PC-3 (cell line): ENCODE data around the gene NACC2. TPM values are rescaled to one million over a fixed set of nuclear protein-coding genes. Genes with fewer than 3 reads are reported as not detected.

Experiments
- ATAC-seq: fragments of 200-7000 bp; cut with Tn5 transposase; 2 replicates; pipeline ENCODE4 v1.9.1; 2020; ENCODE audit warnings: mild to moderate bottlenecking, moderate library complexity
- BruUV-seq: library from RNA; stranded (reverse); fragments of 400-500 nt; replicated peaks from 2 replicates; lab custom pipeline; 2021; lab: Mats Ljungman, UMichigan
- CTCF ChIA-PET: fragments of 300-600 bp; sonication (Branson Sonifier 250); formaldehyde crosslinking; loops from one replicate; lab custom pipeline; 2022; ENCODE audit warnings: antibody characterized with exemption; lab: Charles Lee
- POLR2A ChIA-PET: fragments of 300-600 bp; sonication (Branson Sonifier 250); formaldehyde crosslinking; loops from one replicate; lab custom pipeline; 2022; ENCODE audit warnings: antibody characterized with exemption; ENCODE audit not compliant: unreplicated experiment; lab: Charles Lee
- DNase-seq: peaks from one replicate; pipeline ENCODE4 v3.0.0-alpha.2; 2015
- H2AFZ ChIP-seq: fragments of 300-600 bp; sonication (generic); 2 replicates; pipeline ENCODE4 v1.6.0; 2016; ENCODE audit warnings: antibody characterized with exemption, low read length
- H3F3A ChIP-seq: fragments of 300-600 bp; sonication (generic); one replicate; pipeline ENCODE4 v1.6.0; 2017; ENCODE audit warnings: antibody characterized with exemption, low read length, control low read depth, mild to moderate bottlenecking; ENCODE audit not compliant: unreplicated experiment
- H3K27ac ChIP-seq: fragments of 300-600 bp; sonication (generic); 2 replicates; pipeline ENCODE4 v1.5.1; 2016; ENCODE audit warnings: mild to moderate bottlenecking, low read length
- H3K27me3 ChIP-seq: fragments of 300-600 bp; sonication (generic); 2 replicates; pipeline ENCODE4 v1.6.1; 2016; ENCODE audit warnings: low read length, mixed read lengths
- H3K36me3 ChIP-seq: fragments of 300-600 bp; sonication (generic); 2 replicates; pipeline ENCODE4 v1.6.1; 2016; ENCODE audit warnings: low read depth, mixed run types, low read length, mixed read lengths
- H3K4me1 ChIP-seq: fragments of 300-600 bp; sonication (generic); 2 replicates; pipeline ENCODE4 v1.5.1; 2016; ENCODE audit warnings: low read length; ENCODE audit not compliant: insufficient read depth
- H3K4me2 ChIP-seq: fragments of 300-600 bp; sonication (generic); 2 replicates; pipeline ENCODE4 v1.6.0; 2016; ENCODE audit warnings: low read length
- H3K4me3 ChIP-seq: fragments of 300-600 bp; sonication (generic); 2 replicates; pipeline ENCODE4 v1.5.1; 2016; ENCODE audit warnings: mild to moderate bottlenecking, low read length, mixed read lengths
- H3K79me2 ChIP-seq: fragments of 300-600 bp; sonication (generic); 2 replicates; pipeline ENCODE4 v1.6.1; 2017; ENCODE audit warnings: low read length, mixed read lengths
- H3K9ac ChIP-seq: fragments of 300-600 bp; sonication (generic); 2 replicates; pipeline ENCODE4 v1.6.0; 2016; ENCODE audit warnings: mild to moderate bottlenecking, low read length
- H3K9me2 ChIP-seq: fragments of 300-600 bp; sonication (generic); replicated peaks from 2 replicates; pipeline ENCODE4 v1.6.1; 2016; ENCODE audit warnings: mixed run types, low read length, mixed read lengths
- H3K9me3 ChIP-seq: fragments of 300-600 bp; sonication (generic); 2 replicates; pipeline ENCODE4 v1.6.1; 2016; ENCODE audit warnings: low read length, mixed read lengths
- H4K20me1 ChIP-seq: fragments of 300-600 bp; sonication (generic); 2 replicates; pipeline ENCODE4 v1.6.1; 2016; ENCODE audit warnings: low read length, mixed read lengths
- EZH2 ChIP-seq: fragments of 300-600 bp; sonication (generic); IDR thresholded peaks from one replicate; pipeline ENCODE4 v1.6.1; 2017; ENCODE audit warnings: antibody characterized with exemption, mild to moderate bottlenecking, low read length; ENCODE audit not compliant: unreplicated experiment
- EZH2phosphoT487 ChIP-seq: fragments of 300-600 bp; sonication (generic); IDR thresholded peaks from 2 replicates; pipeline ENCODE4 v1.6.1; 2018; ENCODE audit warnings: mild to moderate bottlenecking, antibody characterized with exemption, low read length, borderline replicate concordance
- intact Hi-C: fragments of 100-400 bp; cut with micrococcal nuclease; formaldehyde crosslinking; loops from 2 replicates; pipeline ENCODE4 v1.9.0; 2023
- total RNA-seq: library from RNA; depleted of rRNA; stranded (reverse); fragments of >200 nt; gene quantifications from 2 replicates; pipeline ENCODE4 v1.2.3, GENCODE V29; 2014
- TF ChIP-seq, protein P1 (sequence below): fragments of 300-600 bp; sonication (generic); conservative IDR thresholded peaks from 2 replicates; pipeline ENCODE4 v1.5.1; 2017; ENCODE audit warnings: antibody characterized with exemption, low read depth, mild to moderate bottlenecking, low read length

The NACC2 gene
- total RNA-seq, 1 experiment from 2014 or later, result 12.3 TPM

- H3K9me2 ChIP-seq, result no peaks in the 10 kb centered on the region
- H4K20me1 ChIP-seq, result no peaks in the 10 kb centered on the region
- ChIA-PET CTCF (no interaction called here), POLR2A (no interaction called here)
- H3K4me2 ChIP-seq, result no peak overlapping the region
- intact Hi-C loops, result loop anchor here (5.0 kb wide), 1 partner anchor 146 kb away; no protein-coding TSS in a partner anchor
- H2AFZ ChIP-seq, result no peak overlapping the region
- DNase-seq (no peak), ATAC-seq (no peak)
- no peaks in the 10 kb centered on the region for H3K4me1 ChIP-seq
- no peak overlapping the region for H3K9ac ChIP-seq
- no peak overlapping the region for H3K4me3 ChIP-seq
- H3K79me2 ChIP-seq, result no peaks in the 10 kb centered on the region
- H3K36me3 ChIP-seq, result no peaks in the 10 kb centered on the region
- no peaks in the 10 kb centered on the region; the same call in 1 of the 2 replicates for H3K27me3 ChIP-seq
- TF ChIP-seq, protein P1, sequence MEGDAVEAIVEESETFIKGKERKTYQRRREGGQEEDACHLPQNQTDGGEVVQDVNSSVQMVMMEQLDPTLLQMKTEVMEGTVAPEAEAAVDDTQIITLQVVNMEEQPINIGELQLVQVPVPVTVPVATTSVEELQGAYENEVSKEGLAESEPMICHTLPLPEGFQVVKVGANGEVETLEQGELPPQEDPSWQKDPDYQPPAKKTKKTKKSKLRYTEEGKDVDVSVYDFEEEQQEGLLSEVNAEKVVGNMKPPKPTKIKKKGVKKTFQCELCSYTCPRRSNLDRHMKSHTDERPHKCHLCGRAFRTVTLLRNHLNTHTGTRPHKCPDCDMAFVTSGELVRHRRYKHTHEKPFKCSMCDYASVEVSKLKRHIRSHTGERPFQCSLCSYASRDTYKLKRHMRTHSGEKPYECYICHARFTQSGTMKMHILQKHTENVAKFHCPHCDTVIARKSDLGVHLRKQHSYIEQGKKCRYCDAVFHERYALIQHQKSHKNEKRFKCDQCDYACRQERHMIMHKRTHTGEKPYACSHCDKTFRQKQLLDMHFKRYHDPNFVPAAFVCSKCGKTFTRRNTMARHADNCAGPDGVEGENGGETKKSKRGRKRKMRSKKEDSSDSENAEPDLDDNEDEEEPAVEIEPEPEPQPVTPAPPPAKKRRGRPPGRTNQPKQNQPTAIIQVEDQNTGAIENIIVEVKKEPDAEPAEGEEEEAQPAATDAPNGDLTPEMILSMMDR, result no peak
- TF ChIP-seq EZH2phosphoT487, result no peak
- TF ChIP-seq EZH2, result no peak
- no TSS peak for BruUV-seq
- H3F3A ChIP-seq, result no peaks in the 10 kb centered on the region
- H3K9me3 ChIP-seq, result no peaks in the 10 kb centered on the region
- no peak overlapping the region for H3K27ac ChIP-seq
Measured at GRCh38 chr9:136136127-136136925, 41.2 kb upstream of the NACC2 start.

DNA sequence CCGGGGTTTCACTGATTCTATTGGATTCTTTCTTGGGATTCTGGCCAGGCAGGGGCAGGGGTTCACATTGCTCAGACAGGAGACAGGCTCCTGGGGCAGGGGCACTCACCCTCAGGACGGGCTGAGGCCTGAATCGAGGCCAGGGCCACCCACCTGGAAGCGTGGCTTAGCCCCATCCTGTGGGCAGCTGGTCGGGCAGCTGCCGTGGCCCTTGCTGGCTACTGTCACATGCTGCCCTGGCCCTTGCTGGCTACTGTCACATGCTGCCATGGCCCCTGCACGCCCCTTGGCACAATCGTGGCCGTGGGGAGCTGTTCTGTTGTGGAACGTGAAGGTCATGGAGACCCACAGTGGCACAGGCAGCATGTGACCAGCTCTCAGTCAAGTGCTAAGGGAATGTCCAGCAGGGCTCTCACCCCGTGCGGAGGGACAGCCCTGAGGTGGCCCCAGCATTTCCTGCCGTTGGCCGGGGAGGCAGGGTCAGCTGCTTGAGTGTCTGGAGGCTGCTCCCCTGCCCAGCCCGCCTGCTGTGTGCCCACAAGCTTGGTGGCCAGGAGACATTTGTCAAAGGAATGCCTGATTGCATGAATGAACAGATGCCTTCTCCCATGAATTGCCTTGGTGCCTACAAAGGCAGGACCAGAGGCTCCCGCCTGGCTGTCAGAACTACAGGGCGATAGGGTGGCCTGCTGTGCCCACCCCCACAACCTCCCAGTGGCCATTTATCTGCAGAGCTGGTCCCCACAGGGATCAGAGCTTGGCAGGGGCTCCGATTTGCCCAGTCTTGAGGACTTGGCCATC, 40.4 kb upstream of the NACC2 start:
- no TSS peak for BruUV-seq
- H3K79me2 ChIP-seq, result no peaks in the 10 kb centered on the region
- H2AFZ ChIP-seq, result no peak overlapping the region
- H3K9me2 ChIP-seq, result no peaks in the 10 kb centered on the region
- H3K4me1 ChIP-seq, result no peaks in the 10 kb centered on the region
- DNase-seq, result no peak
- H3K4me3 ChIP-seq, result no peak overlapping the region
- no peaks in the 10 kb centered on the region for H3F3A ChIP-seq
- ChIA-PET CTCF (interaction anchor here (0.6 kb wide), 1 partner anchor 11 kb away, joined by 3 read pairs; no protein-coding TSS in a partner anchor), POLR2A (no interaction called here)
- ATAC-seq, result no peak
- no peak for TF ChIP-seq EZH2phosphoT487
- TF ChIP-seq, protein P1, result no peak
- TF ChIP-seq EZH2, result no peak
- intact Hi-C loops, result loop anchor here (5.0 kb wide), 1 partner anchor 147 kb away; no protein-coding TSS in a partner anchor
- H3K27ac ChIP-seq, result no peak overlapping the region
- H3K9ac ChIP-seq, result no peak overlapping the region
- H4K20me1 ChIP-seq, result no peaks in the 10 kb centered on the region
- H3K27me3 ChIP-seq, result no peaks in the 10 kb centered on the region; the same call in 1 of the 2 replicates
- no peaks in the 10 kb centered on the region for H3K36me3 ChIP-seq
- no peaks in the 10 kb centered on the region for H3K9me3 ChIP-seq
- H3K4me2 ChIP-seq, result no peak overlapping the region
